HFFc6 (cell line): ENCODE measurements around the gene CCM2. TPM values are rescaled to one million over a fixed set of nuclear protein-coding genes. Genes with fewer than 3 reads are reported as not detected.

Experiments
- DNase-seq: peaks from one replicate; pipeline ENCODE4 v3.0.0-alpha.2; 2018
- H3K27ac Mint-ChIP-seq: 2 replicates; pipeline ENCODE4 v1.8.0; 2020; ENCODE audit warnings: mild to moderate bottlenecking, mixed read lengths
- H3K27me3 Mint-ChIP-seq: 2 replicates; pipeline ENCODE4 v1.8.0; 2021; ENCODE audit warnings: mild to moderate bottlenecking, moderate library complexity, mixed read lengths; ENCODE audit not compliant: insufficient read depth
- H3K36me3 Mint-ChIP-seq: 2 replicates; pipeline ENCODE4 v1.8.0; 2021; ENCODE audit warnings: low read depth, mixed read lengths
- H3K4me1 Mint-ChIP-seq: 2 replicates; pipeline ENCODE4 v1.8.0; 2020; ENCODE audit warnings: low read depth, mixed read lengths
- H3K4me3 Mint-ChIP-seq: 2 replicates; pipeline ENCODE4 v1.8.0; 2020; ENCODE audit warnings: mild to moderate bottlenecking, moderate library complexity, mixed read lengths
- H3K9me3 Mint-ChIP-seq: 2 replicates; pipeline ENCODE4 v1.8.0; 2020; ENCODE audit warnings: mild to moderate bottlenecking, mixed read lengths
- total RNA-seq, 6 experiments: library from RNA; stranded (reverse); fragmentation: NEBNext Ultra II Directional; extraction: Animal tissue kit (Norgen Biotek cat#: 25700); gene quantifications; 2 replicates in 1 of 6; 3 replicates in 5 of 6; pipeline ENCODE4 v1.2.3, GENCODE V29; 2021
- TF ChIP-seq, protein P1 (sequence below): fragments of 200-600 bp; sonication (generic); IDR thresholded peaks from 2 replicates; pipeline ENCODE4 v1.5.0; 2021; ENCODE audit warnings: antibody characterized with exemption, mild to moderate bottlenecking

The CCM2 gene
- total RNA-seq, 6 experiments from 2014 or later = 50.3 to 57.4 (median 52.7) TPM

DNA sequence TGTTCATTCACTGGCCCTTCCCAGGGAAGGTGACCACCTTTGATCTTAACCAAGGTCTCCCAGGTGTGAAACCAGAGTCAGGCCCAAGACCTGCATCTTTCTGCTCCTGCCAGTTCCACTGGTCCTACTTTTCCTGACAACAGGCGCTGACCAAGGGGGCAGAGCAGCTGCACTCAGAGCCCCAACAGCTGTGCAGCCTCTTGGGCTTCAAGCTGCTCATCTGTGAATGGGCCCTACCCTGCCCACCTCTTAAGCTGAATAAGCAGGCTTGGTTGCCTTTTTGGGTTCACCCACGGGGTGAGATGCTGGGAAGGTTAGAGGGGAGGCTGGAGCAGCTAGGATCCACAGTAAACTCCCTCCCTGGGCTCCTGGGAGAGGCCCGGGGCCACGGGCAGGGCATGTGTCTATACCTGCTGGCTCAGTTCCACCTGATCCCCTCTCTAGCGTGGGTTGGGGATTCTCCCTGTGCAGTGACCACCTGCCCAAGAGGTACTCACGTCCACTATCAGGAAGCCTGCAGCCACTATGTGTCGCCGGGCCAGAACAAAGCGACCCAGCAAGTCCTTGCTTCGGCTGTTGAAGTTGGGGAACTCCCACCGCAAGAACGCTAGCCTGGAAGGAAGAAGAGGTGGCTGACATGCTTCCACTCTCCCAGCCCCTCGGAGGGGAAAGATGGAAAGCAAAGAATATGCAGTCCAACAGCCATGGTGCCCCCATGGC is 100.9 kb downstream of the CCM2 start:
- Mint-ChIP-seq H3K27me3 (no peaks in the 10 kb centered on the region), H3K4me3 (no peak overlapping the region), H3K36me3 (0 out of 2 replicates have a peak, but pooled peaks cover 6% of the 10 kb centered on the region), H3K27ac (no peak overlapping the region), H3K9me3 (no peaks in the 10 kb centered on the region), H3K4me1 (no peaks in the 10 kb centered on the region)
- TF ChIP-seq, protein P1, sequence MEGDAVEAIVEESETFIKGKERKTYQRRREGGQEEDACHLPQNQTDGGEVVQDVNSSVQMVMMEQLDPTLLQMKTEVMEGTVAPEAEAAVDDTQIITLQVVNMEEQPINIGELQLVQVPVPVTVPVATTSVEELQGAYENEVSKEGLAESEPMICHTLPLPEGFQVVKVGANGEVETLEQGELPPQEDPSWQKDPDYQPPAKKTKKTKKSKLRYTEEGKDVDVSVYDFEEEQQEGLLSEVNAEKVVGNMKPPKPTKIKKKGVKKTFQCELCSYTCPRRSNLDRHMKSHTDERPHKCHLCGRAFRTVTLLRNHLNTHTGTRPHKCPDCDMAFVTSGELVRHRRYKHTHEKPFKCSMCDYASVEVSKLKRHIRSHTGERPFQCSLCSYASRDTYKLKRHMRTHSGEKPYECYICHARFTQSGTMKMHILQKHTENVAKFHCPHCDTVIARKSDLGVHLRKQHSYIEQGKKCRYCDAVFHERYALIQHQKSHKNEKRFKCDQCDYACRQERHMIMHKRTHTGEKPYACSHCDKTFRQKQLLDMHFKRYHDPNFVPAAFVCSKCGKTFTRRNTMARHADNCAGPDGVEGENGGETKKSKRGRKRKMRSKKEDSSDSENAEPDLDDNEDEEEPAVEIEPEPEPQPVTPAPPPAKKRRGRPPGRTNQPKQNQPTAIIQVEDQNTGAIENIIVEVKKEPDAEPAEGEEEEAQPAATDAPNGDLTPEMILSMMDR = no peak
- DNase-seq = no peak

- Mint-ChIP-seq H3K36me3 (0 out of 2 replicates have a peak, but pooled peaks cover 6% of the 10 kb centered on the region), H3K4me3 (no peak overlapping the region), H3K9me3 (no peaks in the 10 kb centered on the region), H3K27me3 (no peaks in the 10 kb centered on the region), H3K27ac (no peak overlapping the region), H3K4me1 (no peaks in the 10 kb centered on the region)
- TF ChIP-seq, protein P1 = no peak
- DNase-seq = no peak
Observed at GRCh38 chr7:45101748-45102147, 101.7 kb downstream of the CCM2 start.

GRCh38 chr7:45102785-45103712 is 103.0 kb downstream of the CCM2 start:
- H3K9me3 Mint-ChIP-seq = no peaks in the 10 kb centered on the region
- TF ChIP-seq, protein P1 = no peak
- H3K4me1 Mint-ChIP-seq = peaks cover 8% of the 10 kb centered on the region; the same call in 1 of the 2 replicates
- peaks cover 14% of the 10 kb centered on the region; the same call in 1 of the 2 replicates for H3K36me3 Mint-ChIP-seq
- no peak overlapping the region for H3K27ac Mint-ChIP-seq
- DNase-seq = no peak
- no peak overlapping the region for H3K4me3 Mint-ChIP-seq
- H3K27me3 Mint-ChIP-seq = no peaks in the 10 kb centered on the region

GRCh38 chr7:45103958-45104843 is 104.2 kb downstream of the CCM2 start:
- TF ChIP-seq, protein P1 = no peak
- no peak overlapping the region for H3K27ac Mint-ChIP-seq
- H3K4me1 Mint-ChIP-seq = peaks cover 16% of the 10 kb centered on the region
- H3K9me3 Mint-ChIP-seq = no peaks in the 10 kb centered on the region
- no peaks in the 10 kb centered on the region for H3K27me3 Mint-ChIP-seq
- DNase-seq = no peak
- peaks cover 15% of the 10 kb centered on the region; the same call in 1 of the 2 replicates for H3K36me3 Mint-ChIP-seq
- H3K4me3 Mint-ChIP-seq = no peak overlapping the region
